HEK293 (cell line): ENCODE results near the gene DIP2B.

Source experiments
- CTCF ChIA-PET: fragments of 350-600 bp; formaldehyde crosslinking; extraction: SDS; loops from one replicate; lab custom pipeline; 2021; ENCODE audit warnings: antibody characterized with exemption; lab: Yijun Ruan, JAX
- POLR2A ChIA-PET: fragments of 300-600 bp; formaldehyde crosslinking; extraction: SDS; loops from one replicate; lab custom pipeline; 2020; ENCODE audit warnings: antibody characterized with exemption, inconsistent platforms; lab: Yijun Ruan, JAX
- H3K27ac ChIP-seq: fragments of 200-500 bp; sonication (Bioruptor generic); 2 replicates; pipeline ENCODE4 v1.5.1; 2014; ENCODE audit warnings: low read depth, low read length, control low read depth, inconsistent platforms; ENCODE audit errors: extremely low read depth
- H3K36me3 ChIP-seq, 2 experiments: fragments of 200-500 bp in 1 of 2; sonication (Bioruptor generic) in 1 of 2; 1 replicate in 1 of 2; 2 replicates in 1 of 2; pipeline ENCODE4 v1.5.1; 2014 to 2017; ENCODE audit warnings: inconsistent platforms in 2 of 2, low read length in 2 of 2; ENCODE audit not compliant: control insufficient read depth in 2 of 2, insufficient read depth in 1 of 2
- H3K4me1 ChIP-seq: fragments of 200-500 bp; sonication (Bioruptor generic); 2 replicates; pipeline ENCODE4 v1.5.1; 2014; ENCODE audit warnings: mild to moderate bottlenecking, low read length, inconsistent platforms; ENCODE audit not compliant: control insufficient read depth, insufficient read depth
- H3K4me3 ChIP-seq: 2 replicates; pipeline ENCODE4 v1.5.1; 2011; ENCODE audit warnings: low read depth, mild to moderate bottlenecking, control low read depth, low read length, moderate library complexity
- H3K9me3 ChIP-seq: fragments of 200-500 bp; sonication (Bioruptor generic); 2 replicates; pipeline ENCODE4 v1.5.1; 2014; ENCODE audit warnings: low read depth, low read length, inconsistent platforms; ENCODE audit not compliant: control insufficient read depth, insufficient read depth
- AEBP2 ChIP-seq: fragments of 450-650 bp; formaldehyde crosslinking; IDR thresholded peaks from 2 replicates; pipeline ENCODE4 v1.5.1; 2016; ENCODE audit warnings: missing biosample characterization, missing genetic modification characterization, borderline replicate concordance
- FEZF1 ChIP-seq: fragments of 450-650 bp; formaldehyde crosslinking; IDR thresholded peaks from 2 replicates; pipeline ENCODE4 v1.5.1; 2016; ENCODE audit warnings: missing biosample characterization, missing genetic modification characterization
- MYNN ChIP-seq: fragments of 450-650 bp; formaldehyde crosslinking; IDR thresholded peaks from 2 replicates; pipeline ENCODE4 v1.5.1; 2016; ENCODE audit warnings: missing biosample characterization, missing genetic modification characterization, borderline replicate concordance
- PBX3 ChIP-seq: sonication (generic); formaldehyde crosslinking; IDR thresholded peaks from 2 replicates; pipeline ENCODE4 v1.8.1; 2022; ENCODE audit warnings: mild to moderate bottlenecking, moderate library complexity, missing genetic modification reagents
- SETDB1 ChIP-seq: IDR thresholded peaks from one replicate; pipeline ENCODE4 v1.6.1; 2017; ENCODE audit warnings: mild to moderate bottlenecking, low read length, moderate library complexity, mixed read lengths; ENCODE audit not compliant: insufficient read length
- TRIM28 ChIP-seq: IDR thresholded peaks from 2 replicates; pipeline ENCODE4 v1.6.1; 2011; ENCODE audit warnings: low read length, control low read depth, borderline replicate concordance
- ZBTB49 ChIP-seq: fragments of 450-650 bp; formaldehyde crosslinking; IDR thresholded peaks from 2 replicates; pipeline ENCODE4 v1.5.1; 2016; ENCODE audit warnings: missing biosample characterization, missing genetic modification characterization, low read depth
- ZBTB8A ChIP-seq: fragments of 450-650 bp; formaldehyde crosslinking; IDR thresholded peaks from 2 replicates; pipeline ENCODE4 v1.5.1; 2016; ENCODE audit warnings: missing biosample characterization, missing genetic modification characterization
- ZFP41 ChIP-seq: fragments of 450-650 bp; formaldehyde crosslinking; IDR thresholded peaks from 2 replicates; pipeline ENCODE4 v1.5.1; 2016; ENCODE audit warnings: missing biosample characterization, missing genetic modification characterization, borderline replicate concordance
- ZNF112 ChIP-seq: fragments of 450-650 bp; formaldehyde crosslinking; IDR thresholded peaks from 2 replicates; pipeline ENCODE4 v1.5.0; 2017; ENCODE audit warnings: missing biosample characterization, missing genetic modification characterization
- ZNF140 ChIP-seq: fragments of 450-650 bp; formaldehyde crosslinking; IDR thresholded peaks from 2 replicates; pipeline ENCODE4 v1.5.1; 2016; ENCODE audit warnings: missing biosample characterization, missing genetic modification characterization
- ZNF19 ChIP-seq: fragments of 450-650 bp; formaldehyde crosslinking; IDR thresholded peaks from 2 replicates; pipeline ENCODE4; 2016; ENCODE audit warnings: missing biosample characterization, missing genetic modification characterization, low read depth
- ZNF214 ChIP-seq: fragments of 450-650 bp; formaldehyde crosslinking; IDR thresholded peaks from 2 replicates; pipeline ENCODE4 v1.5.1; 2017; ENCODE audit warnings: missing biosample characterization, mild to moderate bottlenecking, missing genetic modification characterization, borderline replicate concordance
- ZNF335 ChIP-seq: fragments of 450-650 bp; formaldehyde crosslinking; conservative IDR thresholded peaks from 2 replicates; pipeline ENCODE4 v1.5.1; 2016; ENCODE audit warnings: missing biosample characterization, missing genetic modification characterization
- ZNF530 ChIP-seq: fragments of 450-650 bp; formaldehyde crosslinking; IDR thresholded peaks from 2 replicates; pipeline ENCODE4 v1.5.1; 2016; ENCODE audit warnings: low read depth, missing biosample characterization, missing genetic modification characterization
- ZNF677 ChIP-seq: fragments of 450-650 bp; IDR thresholded peaks from 2 replicates; pipeline ENCODE4 v1.5.0; 2018; ENCODE audit warnings: missing biosample characterization, mild to moderate bottlenecking, missing genetic modification characterization, moderate library complexity
- ZNF76 ChIP-seq: fragments of 450-650 bp; formaldehyde crosslinking; IDR thresholded peaks from 2 replicates; pipeline ENCODE4; 2016; ENCODE audit warnings: low read depth, missing biosample characterization, missing genetic modification characterization, borderline replicate concordance
- ZXDB ChIP-seq: fragments of 450-650 bp; formaldehyde crosslinking; IDR thresholded peaks from 2 replicates; pipeline ENCODE4 v1.5.1; 2016; ENCODE audit warnings: missing biosample characterization, missing genetic modification characterization

The DIP2B gene

GRCh38 chr12:50506753-50507473 lies 2.1 kb downstream of the DIP2B start (continued):
- TF ChIP-seq ZBTB49 (tag by site-specific recombination), result no peak

GRCh38 chr12:50507474-50507838 lies 2.7 kb downstream of the DIP2B start:
- ChIA-PET CTCF (interaction anchor here (0.5 to 5.7 kb wide), 3 partner anchors 22 to 249 kb away, joined by 3 to 45 read pairs (median 5); no protein-coding TSS in a partner anchor), POLR2A (interaction anchor here (0.6 kb wide), 1 partner anchor 81 kb away, joined by 5 read pairs; no protein-coding TSS in a partner anchor)
- H3K27ac ChIP-seq, result no peak overlapping the region
- H3K4me3 ChIP-seq, result no peak overlapping the region
- no peaks in the 10 kb centered on the region for H3K9me3 ChIP-seq
- peaks cover 12% of the 10 kb centered on the region; the same call in 1 of the 2 replicates for H3K4me1 ChIP-seq
- no peak for TF ChIP-seq ZNF76 (tag by site-specific recombination)
- TF ChIP-seq ZNF112 (tag by site-specific recombination), result no peak
- no peak for TF ChIP-seq TRIM28
- no peak for TF ChIP-seq ZNF214 (tag by site-specific recombination)
- no peak for TF ChIP-seq ZNF530 (tag by site-specific recombination)
- TF ChIP-seq ZXDB, result no peak
- TF ChIP-seq FEZF1 (tag by site-specific recombination), result no peak
- TF ChIP-seq ZBTB8A (tag by site-specific recombination), result no peak
- TF ChIP-seq ZNF19 (tag by site-specific recombination), result no peak
- TF ChIP-seq SETDB1, result no peak
- no peak for TF ChIP-seq ZFP41 (tag by site-specific recombination)
- TF ChIP-seq ZNF677 (tag by site-specific recombination), result no peak
- no peak for TF ChIP-seq ZNF140 (tag by site-specific recombination)
- no peak for TF ChIP-seq MYNN (tag by site-specific recombination)
- no peak for TF ChIP-seq AEBP2
- H3K36me3 ChIP-seq, result no peaks in the 10 kb centered on the region

- TF ChIP-seq PBX3 (CRISPR knock-in tag) (no peak), ZNF335 (peak; percentile 49)
- POLR2A ChIA-PET, result interaction anchor here (0.6 kb wide), 1 partner anchor 81 kb away, joined by 5 read pairs; no protein-coding TSS in a partner anchor
- Histone ChIP-seq H3K27ac (no peak overlapping the region), H3K4me3 (no peak overlapping the region), H3K4me1 (peaks cover 12% of the 10 kb centered on the region; the same call in 1 of the 2 replicates), H3K36me3 (no peaks in the 10 kb centered on the region), H3K9me3 (no peaks in the 10 kb centered on the region)
- CTCF ChIA-PET, result interaction anchor here (0.5 to 5.7 kb wide), 5 partner anchors 12 to 832 kb away, joined by 3 to 45 read pairs (median 5); no protein-coding TSS in a partner anchor
Observed at GRCh38 chr12:50507930-50508329, 3.1 kb downstream of the DIP2B start.
